ENCODE results near the gene ERVFRD-1. TPM values are rescaled to one million over a fixed set of nuclear protein-coding genes. Genes with fewer than 3 reads are reported as not detected.

Gene ERVFRD-1
- total and polyA plus RNA-seq, 5 donors, result 0.05 to 0.09 (median 0.09) TPM; not detected in 2

GRCh38 chr6:11142296-11143027 lies 30.9 kb upstream of the ERVFRD-1 start:
- H3K9me3 ChIP-seq (ENCODE audit: control insufficient read depth, low read length), result no peaks in the 10 kb centered on the region
- no peak overlapping the region for H3K27ac ChIP-seq (ENCODE audit: low read length)
- WGBS, result 97% methylated on average over 8 of the region's 8 CpGs
- no peaks in the 10 kb centered on the region for H3K27me3 ChIP-seq (ENCODE audit: control insufficient read depth, insufficient read depth)
- no peak for ATAC-seq
- H3K4me3 ChIP-seq (ENCODE audit: low read length), result no peak overlapping the region
- H3K4me1 ChIP-seq (ENCODE audit: control insufficient read depth, insufficient read depth, low read length), result no peaks in the 10 kb centered on the region
- intact Hi-C loops (cut with DNase I), result loop anchor here in 1 of 4 donors (5.0 kb wide), 1 partner anchor 355 kb away; no protein-coding TSS in a partner anchor
- no peak for DNase-seq

GRCh38 chr6:11141295-11141694 lies 29.8 kb upstream of the ERVFRD-1 start:
- 72% methylated on average over 3 of the region's 3 CpGs for WGBS
- no peak for ATAC-seq
- Histone ChIP-seq H3K27me3 (ENCODE audit: control insufficient read depth, insufficient read depth) (no peaks in the 10 kb centered on the region), H3K4me1 (ENCODE audit: control insufficient read depth, insufficient read depth, low read length) (no peaks in the 10 kb centered on the region), H3K4me3 (ENCODE audit: low read length) (no peak overlapping the region), H3K27ac (ENCODE audit: low read length) (no peak overlapping the region), H3K9me3 (ENCODE audit: control insufficient read depth, low read length) (no peaks in the 10 kb centered on the region)
- no peak for DNase-seq
- intact Hi-C loops (cut with DNase I), result loop anchor here in 1 of 4 donors (5.0 kb wide), 1 partner anchor 356 kb away; no protein-coding TSS in a partner anchor

- Histone ChIP-seq H3K4me1 (ENCODE audit: control insufficient read depth, insufficient read depth, low read length) (no peaks in the 10 kb centered on the region), H3K9me3 (ENCODE audit: control insufficient read depth, low read length) (no peaks in the 10 kb centered on the region), H3K27me3 (ENCODE audit: control insufficient read depth, insufficient read depth) (no peaks in the 10 kb centered on the region), H3K27ac (ENCODE audit: low read length) (no peak overlapping the region), H3K4me3 (ENCODE audit: low read length) (no peak overlapping the region)
- ATAC-seq (no peak), DNase-seq (no peak)
- intact Hi-C loops (cut with DNase I), result loop anchor here in 1 of 4 donors (5.0 kb wide), 1 partner anchor 357 kb away; no protein-coding TSS in a partner anchor
- 66% methylated on average over 3 of the region's 3 CpGs for WGBS
These were observed 28.5 kb upstream of the ERVFRD-1 start for GRCh38 chr6:11140056-11140455.

- intact Hi-C loops (cut with DNase I), result loop anchor here in 1 of 4 donors (5.0 kb wide), 1 partner anchor 42 kb away; no protein-coding TSS in a partner anchor
- DNase-seq, result no peak
- no peak for ATAC-seq
- WGBS, result 89% methylated on average over 3 of the region's 3 CpGs
- H3K9me3 ChIP-seq (ENCODE audit: control insufficient read depth, low read length), result no peaks in the 10 kb centered on the region
- no peak overlapping the region for H3K27ac ChIP-seq (ENCODE audit: low read length)
- H3K4me3 ChIP-seq (ENCODE audit: low read length), result no peak overlapping the region
- no peaks in the 10 kb centered on the region for H3K4me1 ChIP-seq (ENCODE audit: control insufficient read depth, insufficient read depth, low read length)
- H3K27me3 ChIP-seq (ENCODE audit: control insufficient read depth, insufficient read depth), result no peaks in the 10 kb centered on the region
These were observed 27.8 kb upstream of the ERVFRD-1 start for GRCh38 chr6:11139051-11139960.

- intact Hi-C loops (cut with DNase I), result loop anchor here in 1 of 4 donors (5.0 kb wide), 1 partner anchor 40 kb away; no protein-coding TSS in a partner anchor
- no peaks in the 10 kb centered on the region for H3K4me1 ChIP-seq (ENCODE audit: control insufficient read depth, insufficient read depth, low read length)
These were observed 25.3 kb upstream of the ERVFRD-1 start for GRCh38 chr6:11136809-11137208.

GRCh38 chr6:11133281-11133680 lies 21.8 kb upstream of the ERVFRD-1 start:
- intact Hi-C loops (cut with DNase I), result no loop called here
- WGBS, result 65% methylated on average over 5 of the region's 5 CpGs

More at GRCh38 chr6:11136809-11137208, 25.3 kb upstream of the ERVFRD-1 start:
- no peak for ATAC-seq
- H3K27ac ChIP-seq (ENCODE audit: low read length), result no peak overlapping the region
- H3K4me3 ChIP-seq (ENCODE audit: low read length), result no peak overlapping the region
- H3K9me3 ChIP-seq (ENCODE audit: control insufficient read depth, low read length), result no peaks in the 10 kb centered on the region
- no peak for DNase-seq
- H3K27me3 ChIP-seq (ENCODE audit: control insufficient read depth, insufficient read depth), result no peaks in the 10 kb centered on the region

GRCh38 chr6:11132194-11132888 lies 20.8 kb upstream of the ERVFRD-1 start:
- intact Hi-C loops (cut with DNase I), result no loop called here
- no peak for ATAC-seq
- WGBS, result 89% methylated on average over 6 of the region's 6 CpGs

More at GRCh38 chr6:11133281-11133680, 21.8 kb upstream of the ERVFRD-1 start:
- DNase-seq, result no peak
- H3K27ac ChIP-seq (ENCODE audit: low read length), result no peak overlapping the region
- H3K4me3 ChIP-seq (ENCODE audit: low read length), result no peak overlapping the region
- H3K9me3 ChIP-seq (ENCODE audit: control insufficient read depth, low read length), result no peaks in the 10 kb centered on the region
- ATAC-seq, result no peak
- H3K27me3 ChIP-seq (ENCODE audit: control insufficient read depth, insufficient read depth), result no peaks in the 10 kb centered on the region
- peaks cover under 1% of the 10 kb centered on the region for H3K4me1 ChIP-seq (ENCODE audit: control insufficient read depth, insufficient read depth, low read length)

DNA sequence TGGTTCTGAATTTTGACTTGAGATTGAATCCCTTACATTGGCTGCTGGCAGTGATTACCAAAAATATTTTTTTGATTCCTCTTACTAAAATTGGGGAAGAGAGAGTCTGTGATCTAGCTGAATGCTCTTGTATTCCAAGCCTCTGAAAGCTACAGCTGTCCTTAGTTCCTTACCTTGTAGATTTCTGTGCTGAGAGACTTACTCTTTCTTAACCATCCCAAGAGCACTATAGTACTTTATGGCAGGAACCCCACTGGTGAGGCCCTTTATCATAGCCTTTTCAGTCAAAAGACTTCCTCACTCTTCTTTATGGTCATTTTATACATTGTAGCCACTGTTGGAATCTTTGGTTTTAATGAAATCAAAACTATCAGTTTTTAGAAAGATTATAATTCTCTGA lies 19.1 kb upstream of the ERVFRD-1 start:
- Histone ChIP-seq H3K4me1 (ENCODE audit: control insufficient read depth, insufficient read depth, low read length) (peaks cover 4% of the 10 kb centered on the region), H3K27ac (ENCODE audit: low read length) (no peak overlapping the region), H3K9me3 (ENCODE audit: control insufficient read depth, low read length) (no peaks in the 10 kb centered on the region), H3K27me3 (ENCODE audit: control insufficient read depth, insufficient read depth) (no peaks in the 10 kb centered on the region), H3K4me3 (ENCODE audit: low read length) (no peak overlapping the region)
- intact Hi-C loops (cut with DNase I), result no loop called here
- no peak for ATAC-seq
- DNase-seq, result no peak

More at GRCh38 chr6:11132194-11132888, 20.8 kb upstream of the ERVFRD-1 start:
- no peak overlapping the region for H3K4me3 ChIP-seq (ENCODE audit: low read length)
- H3K4me1 ChIP-seq (ENCODE audit: control insufficient read depth, insufficient read depth, low read length), result peaks cover 4% of the 10 kb centered on the region
- H3K9me3 ChIP-seq (ENCODE audit: control insufficient read depth, low read length), result no peaks in the 10 kb centered on the region
- no peak for DNase-seq
- no peaks in the 10 kb centered on the region for H3K27me3 ChIP-seq (ENCODE audit: control insufficient read depth, insufficient read depth)
- no peak overlapping the region for H3K27ac ChIP-seq (ENCODE audit: low read length)

DNA sequence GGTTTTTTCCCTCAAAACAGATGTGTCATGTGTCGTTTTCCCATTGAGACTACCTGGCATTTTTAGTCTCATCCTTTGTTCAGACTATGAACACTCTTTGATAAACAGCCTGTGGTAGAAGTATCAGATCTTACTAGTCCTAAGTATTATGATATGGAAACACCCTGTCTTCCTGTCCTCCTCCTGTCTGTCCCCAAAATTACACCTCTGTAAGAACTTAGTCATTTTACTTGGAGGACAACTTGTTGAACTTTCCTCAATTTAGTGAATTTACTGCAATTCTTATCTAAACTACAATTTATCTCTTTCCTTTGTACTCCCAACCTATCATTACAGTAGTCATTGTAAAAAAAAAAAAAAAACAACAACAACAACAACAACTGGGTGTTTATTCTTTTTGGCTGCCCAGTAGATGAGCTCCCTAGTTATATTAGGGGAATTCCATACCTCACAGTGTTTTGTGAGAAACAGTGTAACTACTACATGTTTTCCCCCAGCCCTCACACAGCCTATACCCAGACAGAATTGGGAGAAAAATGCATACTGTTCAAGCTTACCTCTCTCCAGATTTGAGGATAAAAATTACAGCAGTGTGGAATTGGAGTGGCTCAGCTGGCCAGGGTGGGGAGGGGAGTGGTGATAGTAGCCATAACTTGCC lies 18.5 kb upstream of the ERVFRD-1 start:
- no peaks in the 10 kb centered on the region for H3K9me3 ChIP-seq (ENCODE audit: control insufficient read depth, low read length)
- H3K27ac ChIP-seq (ENCODE audit: low read length), result no peak overlapping the region
- ATAC-seq, result no peak
- no peak for DNase-seq
- 70% methylated on average over 1 of the region's 1 CpG for WGBS
- intact Hi-C loops (cut with DNase I), result no loop called here
- no peaks in the 10 kb centered on the region for H3K27me3 ChIP-seq (ENCODE audit: control insufficient read depth, insufficient read depth)
- peaks cover 4% of the 10 kb centered on the region for H3K4me1 ChIP-seq (ENCODE audit: control insufficient read depth, insufficient read depth, low read length)
- no peak overlapping the region for H3K4me3 ChIP-seq (ENCODE audit: low read length)

GRCh38 chr6:11128608-11129007 lies 17.1 kb upstream of the ERVFRD-1 start:
- intact Hi-C loops (cut with DNase I), result no loop called here
- H3K4me1 ChIP-seq (ENCODE audit: control insufficient read depth, insufficient read depth, low read length), result peaks cover 4% of the 10 kb centered on the region
- peak; percentile 63 to 71 for ATAC-seq
- H3K27me3 ChIP-seq (ENCODE audit: control insufficient read depth, insufficient read depth), result no peaks in the 10 kb centered on the region
- no peak overlapping the region for H3K4me3 ChIP-seq (ENCODE audit: low read length)
- H3K9me3 ChIP-seq (ENCODE audit: control insufficient read depth, low read length), result no peaks in the 10 kb centered on the region
- no peak overlapping the region for H3K27ac ChIP-seq (ENCODE audit: low read length)
- WGBS, result 79% methylated on average over 2 of the region's 2 CpGs
- DNase-seq, result no peak
